ENCODE results near the gene EPHA4.

Gene EPHA4

DNA sequence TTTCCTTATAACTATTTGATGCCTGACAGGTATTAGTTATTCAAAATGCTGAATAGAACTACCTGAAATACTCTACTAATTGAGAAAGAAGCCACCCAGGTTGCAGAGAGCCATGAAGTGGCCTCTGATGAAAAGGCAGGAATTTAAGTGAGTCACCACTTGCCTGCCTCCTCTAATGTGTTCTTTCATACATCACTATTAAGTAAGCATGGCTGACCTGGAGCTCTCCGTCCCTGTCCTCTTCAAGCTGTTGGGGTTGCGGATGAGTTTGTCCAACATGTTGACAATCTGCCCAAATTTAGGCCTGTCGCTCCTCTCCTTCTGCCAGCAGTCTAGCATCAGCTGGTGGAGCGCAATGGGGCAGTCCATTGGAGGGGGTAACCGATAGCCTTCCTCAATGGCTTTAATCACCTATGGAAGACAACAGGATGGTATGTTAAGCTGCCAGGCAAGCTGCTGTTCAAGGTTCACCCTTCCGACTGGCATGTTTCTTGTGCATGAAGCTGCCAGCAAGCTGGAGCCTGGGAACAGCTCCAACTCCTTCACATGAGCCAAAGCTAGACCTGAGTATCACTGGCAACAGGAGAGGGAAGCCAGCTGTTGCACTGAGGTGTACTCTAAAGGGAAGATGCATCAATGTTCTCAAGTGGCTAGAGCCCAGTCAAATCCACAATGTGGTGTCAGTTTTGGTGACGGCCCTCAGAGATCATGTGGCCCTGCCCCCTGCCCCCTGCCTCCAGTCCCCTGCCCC is 142.2 kb downstream of the EPHA4 start:
- no peak for DNase-seq

DNA sequence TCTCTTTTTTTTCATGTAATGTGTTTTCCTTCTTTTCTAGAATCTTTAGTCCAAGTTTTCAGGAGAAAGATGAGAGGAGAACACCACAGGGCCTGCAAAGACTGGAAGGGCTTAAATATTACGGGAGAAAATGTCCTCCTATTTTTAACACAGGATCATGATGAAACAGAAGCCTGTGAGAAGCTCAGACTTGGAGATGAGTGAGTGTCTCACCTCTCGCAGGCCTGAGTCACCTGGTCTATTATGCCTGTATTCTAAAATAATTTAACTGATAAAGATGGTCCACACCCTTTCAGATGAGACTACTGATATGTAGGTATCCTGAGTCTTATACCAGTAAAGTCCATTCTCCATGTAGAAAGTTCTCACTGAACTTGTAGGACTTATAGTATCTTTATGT is 143.2 kb downstream of the EPHA4 start:
- DNase-seq = no peak

DNA sequence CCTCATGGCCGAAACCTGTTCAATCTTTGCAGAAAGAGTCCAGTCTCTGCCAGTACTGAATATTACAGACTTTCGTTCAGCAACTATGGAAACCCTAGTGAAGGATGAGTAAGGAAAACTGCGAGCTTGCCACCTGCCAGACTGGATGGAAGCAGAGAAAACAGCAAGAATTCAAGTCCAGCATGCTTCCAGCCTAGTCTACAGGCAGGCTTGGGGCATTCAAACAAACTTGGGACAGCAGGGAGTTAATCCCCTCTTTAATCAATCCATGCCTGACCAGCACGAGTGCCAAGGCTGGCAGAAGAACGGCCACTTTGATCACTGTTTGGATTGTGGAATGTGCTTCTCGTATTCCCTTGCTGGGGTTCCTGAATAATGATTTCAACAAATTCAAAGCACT is 145.2 kb downstream of the EPHA4 start:
- DNase-seq = no peak

GRCh38 chr2:221425891-221426290 is 146.2 kb downstream of the EPHA4 start:
- DNase-seq = no peak

GRCh38 chr2:221425353-221425752 is 146.8 kb downstream of the EPHA4 start:
- no peak for DNase-seq

DNA sequence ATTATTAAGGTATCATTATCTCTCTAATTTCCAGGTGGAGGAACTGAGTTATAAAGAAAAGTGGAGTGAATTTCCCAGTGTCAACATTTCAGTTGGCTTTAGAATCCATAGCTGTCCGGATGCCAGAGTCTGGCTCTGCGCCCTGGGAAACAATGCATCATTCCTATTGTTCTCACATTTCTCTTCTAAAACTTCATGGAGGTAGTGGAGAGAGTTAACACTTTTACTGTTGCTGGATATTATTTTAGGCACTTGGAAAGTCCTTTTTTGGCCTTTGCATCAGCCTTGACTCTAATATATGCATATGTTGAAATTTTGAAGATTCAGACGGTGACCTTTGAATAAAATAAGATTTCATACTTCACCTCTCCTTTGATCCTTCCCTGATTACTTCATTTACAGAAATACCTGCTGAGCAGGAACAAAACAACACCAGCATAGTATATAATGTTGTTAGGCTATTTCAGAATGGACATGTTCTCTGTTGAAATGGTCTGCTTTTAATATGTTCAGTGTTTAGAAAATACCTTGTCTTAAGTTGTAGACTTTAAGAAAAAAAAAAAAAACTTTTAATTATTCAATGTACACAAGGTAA is 148.8 kb downstream of the EPHA4 start:
- DNase-seq = no peak

- DNase-seq = no peak
These were observed 149.4 kb downstream of the EPHA4 start for GRCh38 chr2:221422516-221423209.

DNA sequence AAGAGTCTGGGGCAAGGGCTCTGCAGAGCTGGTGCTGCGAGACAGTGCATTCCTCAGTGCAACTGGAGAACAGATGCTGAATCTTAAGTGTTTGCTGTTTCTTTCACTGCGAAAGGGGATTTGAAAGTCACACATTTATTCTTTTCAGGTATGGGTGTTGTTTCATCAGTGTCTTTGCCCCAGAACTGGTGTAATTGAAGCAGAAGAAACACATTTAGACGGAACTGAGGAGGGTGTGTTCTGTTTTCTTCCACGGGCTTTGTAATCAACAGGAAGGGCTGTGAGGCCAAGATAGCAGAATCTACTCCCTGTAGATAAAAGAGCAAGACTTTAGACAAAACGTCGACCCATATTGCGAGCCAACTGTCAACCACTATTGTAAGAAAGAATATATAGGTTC is 151.9 kb downstream of the EPHA4 start:
- no peak for DNase-seq

DNA sequence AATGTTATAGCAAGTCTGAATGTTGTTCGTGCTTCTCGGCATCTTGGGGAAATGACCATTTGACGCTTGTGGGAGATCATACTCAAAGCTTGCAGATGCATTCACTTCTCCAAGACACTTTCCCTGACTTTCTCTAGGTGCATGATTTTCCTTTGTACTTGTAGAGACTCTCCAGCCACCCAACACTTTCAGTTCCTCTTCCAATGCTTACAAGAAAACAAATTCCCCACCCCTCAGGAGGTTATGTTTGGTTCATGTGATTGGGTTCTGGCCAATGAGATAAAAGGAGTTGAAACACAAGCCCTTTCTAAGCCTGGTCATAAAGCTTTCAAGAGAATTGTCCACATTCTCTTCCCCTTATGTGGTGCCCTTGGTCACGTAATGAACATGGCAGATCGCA is 156.3 kb downstream of the EPHA4 start:
- no peak for DNase-seq

GRCh38 chr2:221412978-221413377 is 159.1 kb downstream of the EPHA4 start:
- no peak for DNase-seq

GRCh38 chr2:221410487-221410886 is 161.6 kb downstream of the EPHA4 start:
- DNase-seq = no peak

DNA sequence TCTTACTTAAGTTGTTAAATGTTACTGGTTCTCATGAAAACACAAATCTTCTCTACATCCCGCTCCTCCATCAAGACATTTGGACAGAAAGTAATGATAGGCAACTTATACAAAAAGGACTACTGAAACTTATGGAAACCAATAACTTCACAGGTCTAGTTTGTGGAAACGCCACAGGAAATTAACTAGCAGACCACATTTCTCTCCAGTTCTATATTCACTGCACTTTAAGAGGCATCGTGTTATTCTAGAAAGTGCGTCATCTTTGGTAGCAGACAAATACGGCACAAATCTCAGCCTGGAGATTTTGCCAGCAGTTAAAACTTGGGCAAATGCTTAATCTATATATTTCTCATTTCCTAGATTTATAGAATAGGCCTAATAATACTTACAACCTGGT is 164.3 kb downstream of the EPHA4 start:
- DNase-seq = no peak

- DNase-seq = no peak
These were observed 166.6 kb downstream of the EPHA4 start for GRCh38 chr2:221405521-221405920.

- no peak for DNase-seq
These were observed 170.0 kb downstream of the EPHA4 start for GRCh38 chr2:221402072-221402471.

DNA sequence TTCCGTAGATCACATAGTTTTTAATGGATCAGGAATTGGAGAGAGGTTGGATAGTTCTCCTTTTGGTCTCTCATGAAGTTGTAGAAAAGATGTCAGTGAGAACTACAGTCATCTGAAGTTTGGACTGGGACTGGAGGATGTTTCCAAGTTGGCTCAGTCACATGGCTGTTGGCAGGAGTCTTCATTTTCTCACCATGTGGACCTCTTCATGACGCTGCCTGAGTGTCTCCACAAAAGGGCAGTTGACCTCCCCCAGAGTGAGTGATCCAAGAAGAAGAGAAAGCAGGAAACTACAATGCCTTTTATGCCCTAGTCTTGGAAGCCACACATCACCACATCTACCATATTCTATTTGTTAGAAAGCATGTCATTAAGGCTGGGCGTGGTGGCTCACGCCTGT is 171.7 kb downstream of the EPHA4 start:
- no peak for DNase-seq

DNA sequence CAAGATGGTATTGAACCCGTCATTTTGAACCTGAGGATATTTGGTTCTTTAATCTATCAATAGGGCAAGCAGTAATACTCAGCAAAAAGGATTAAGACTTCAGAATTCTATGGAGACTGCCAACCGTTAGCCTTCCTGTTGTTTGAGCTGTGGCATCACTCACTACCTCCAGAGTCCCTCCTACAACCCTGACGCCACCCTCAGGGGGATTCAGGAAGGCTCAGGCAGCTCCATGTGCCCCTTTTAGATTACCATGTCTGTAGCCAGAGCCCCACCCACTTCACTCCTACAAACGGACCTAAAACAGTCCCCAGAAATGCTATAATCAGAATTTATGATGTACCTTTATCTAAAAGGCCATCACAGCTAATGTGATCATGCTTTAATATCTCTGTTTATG is 172.9 kb downstream of the EPHA4 start:
- DNase-seq = no peak

- DNase-seq = no peak
These were observed 174.9 kb downstream of the EPHA4 start for GRCh38 chr2:221397187-221397586.

GRCh38 chr2:221392228-221392881 is 179.7 kb downstream of the EPHA4 start:
- DNase-seq = no peak

GRCh38 chr2:221390878-221391277 is 181.2 kb downstream of the EPHA4 start:
- no peak for DNase-seq

DNA sequence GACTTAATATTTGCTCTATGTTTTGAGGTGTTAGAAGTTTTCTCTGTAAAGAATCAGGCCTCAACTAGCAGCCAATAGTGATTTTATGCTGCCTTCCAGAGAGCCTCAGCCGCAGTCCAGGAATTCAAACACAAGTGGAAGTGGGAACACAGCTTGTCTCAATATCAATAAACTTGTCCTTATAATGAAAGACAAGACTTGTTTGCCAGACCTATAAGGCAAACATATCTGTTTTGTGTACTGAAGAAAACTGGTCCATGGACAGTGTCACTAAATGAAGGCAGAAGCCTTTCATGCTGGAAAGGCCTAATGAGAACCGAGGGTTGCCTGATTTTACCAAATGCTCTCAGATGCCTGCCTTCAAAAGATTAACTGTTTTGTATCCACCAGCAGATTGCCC is 182.2 kb downstream of the EPHA4 start:
- no peak for DNase-seq

DNA sequence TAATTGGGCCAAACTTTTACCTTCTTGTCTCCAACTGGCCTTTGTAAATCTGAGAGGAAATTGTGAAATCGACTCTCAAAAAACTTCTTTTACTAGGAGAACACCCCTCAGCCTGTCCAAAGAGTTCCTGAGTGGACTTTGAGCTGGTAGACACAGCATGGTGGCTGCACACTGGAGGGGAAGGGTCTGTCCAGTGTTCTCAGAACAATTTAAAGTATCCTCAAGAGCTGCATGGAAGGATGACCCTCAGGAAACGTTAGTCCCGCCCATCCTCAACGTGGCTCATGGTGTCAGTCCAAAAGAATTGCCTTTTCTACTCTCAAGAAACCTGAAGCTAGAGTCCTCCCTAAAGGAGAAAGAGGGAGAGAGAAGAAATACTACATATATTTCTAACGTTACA is 182.7 kb downstream of the EPHA4 start:
- no peak for DNase-seq

DNA sequence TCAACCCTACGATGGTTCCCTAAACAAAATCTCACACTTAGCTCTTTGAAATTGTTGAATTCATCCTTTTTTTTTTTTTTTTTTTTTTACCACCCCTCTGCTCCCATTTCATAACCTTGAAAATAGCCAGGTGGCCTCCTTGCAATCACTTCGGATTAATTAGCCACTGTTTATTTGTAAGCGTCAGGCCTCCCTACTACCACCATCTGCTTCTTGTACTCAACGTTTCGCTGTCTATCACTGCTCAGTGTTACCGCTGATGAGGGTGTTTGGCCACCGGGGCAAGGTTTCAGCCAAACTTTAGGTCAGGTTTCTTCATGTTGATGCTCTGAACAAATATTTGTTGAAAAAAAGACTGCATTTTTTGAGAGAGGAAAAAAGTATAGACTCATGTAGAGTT is 183.2 kb downstream of the EPHA4 start:
- DNase-seq = no peak

GRCh38 chr2:221385716-221386115 is 186.4 kb downstream of the EPHA4 start:
- no peak for DNase-seq
